ENCODE data around the gene UBQLN1.
"Not testable (repeated sequence)": the region's sequence is repeated elsewhere in the genome, so short reads cannot be mapped to it uniquely, and the experiment has no call there.

UBQLN1 gene

DNA sequence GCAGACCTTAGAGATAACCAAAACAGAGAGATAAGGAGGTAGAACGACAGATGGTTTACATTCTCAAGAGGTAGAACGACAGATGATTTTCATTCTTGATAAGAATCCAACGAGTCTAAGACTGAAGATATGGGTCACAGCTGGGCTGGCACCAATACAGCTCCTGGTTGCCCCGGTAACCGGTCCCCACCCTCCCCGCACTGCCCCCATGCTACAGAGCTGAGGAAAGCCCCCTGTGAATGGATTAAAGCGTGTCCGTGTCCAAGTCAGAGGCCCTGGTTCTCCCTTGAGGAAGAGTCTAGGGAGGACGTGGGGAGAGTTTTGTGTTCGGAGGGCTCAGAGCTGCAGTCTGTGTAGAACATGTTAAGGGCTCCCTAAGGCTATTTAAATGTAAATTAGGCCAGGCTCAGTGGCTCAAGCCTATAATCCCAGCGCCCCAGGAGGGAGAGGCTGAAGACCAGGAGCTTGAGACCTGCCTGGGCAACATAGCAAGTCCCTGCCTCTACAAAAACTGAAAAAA lies 76.8 kb downstream of the UBQLN1 start:
- Histone ChIP-seq H3K4me1 (ENCODE audit: control insufficient read depth, insufficient read depth, low read length) (no peaks in the 10 kb centered on the region), H3K9me3 (ENCODE audit: control insufficient read depth, low read length) (no peaks in the 10 kb centered on the region), H3K36me3 (ENCODE audit: control insufficient read depth, insufficient read depth, low read length, severe bottlenecking) (peaks cover 11% of the 10 kb centered on the region), H3K4me3 (ENCODE audit: low read length) (no peak overlapping the region), H3K27me3 (replicated peaks; ENCODE audit: control insufficient read depth, insufficient read depth, low read length) (no peaks in the 10 kb centered on the region), H3K9ac (ENCODE audit: low read length) (no peak overlapping the region)
- DNase-seq (ENCODE audit: low read depth) = no peak

DNA sequence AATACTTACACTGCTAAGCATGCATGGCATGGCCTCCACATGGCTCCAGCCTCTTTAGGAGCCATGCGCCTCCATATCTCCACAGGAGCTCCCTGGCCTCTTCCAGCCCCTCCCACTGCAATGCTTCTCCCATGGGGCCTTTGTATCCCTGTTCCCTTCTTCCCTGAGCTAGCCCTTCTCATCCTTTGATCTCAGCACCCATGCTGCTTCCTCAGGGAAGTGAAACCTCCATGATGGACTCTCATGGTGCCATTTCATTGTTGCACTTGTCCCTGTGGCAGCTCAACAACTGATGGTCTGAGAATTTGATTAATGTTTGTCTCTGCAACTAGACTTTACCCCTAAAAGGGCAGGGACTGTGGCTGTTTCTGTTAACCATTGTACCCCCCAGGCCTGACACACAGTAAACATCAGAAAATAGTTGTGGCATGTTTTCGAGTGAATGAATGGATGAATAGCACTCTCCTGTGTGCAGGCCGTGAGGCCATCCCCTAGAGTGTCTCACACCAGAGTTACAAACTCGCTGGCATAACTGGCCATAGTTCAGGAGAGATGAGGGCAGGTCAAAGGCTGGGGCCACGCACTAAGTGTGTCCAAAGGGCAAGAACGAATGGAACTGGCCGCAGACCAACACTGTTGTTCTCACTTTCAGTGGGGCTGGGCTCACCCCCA lies 78.2 kb downstream of the UBQLN1 start:
- Histone ChIP-seq H3K4me3 (ENCODE audit: low read length) (no peak overlapping the region), H3K4me1 (ENCODE audit: control insufficient read depth, insufficient read depth, low read length) (no peaks in the 10 kb centered on the region), H3K9me3 (ENCODE audit: control insufficient read depth, low read length) (no peaks in the 10 kb centered on the region), H3K27me3 (replicated peaks; ENCODE audit: control insufficient read depth, insufficient read depth, low read length) (no peaks in the 10 kb centered on the region), H3K9ac (ENCODE audit: low read length) (no peak overlapping the region), H3K36me3 (ENCODE audit: control insufficient read depth, insufficient read depth, low read length, severe bottlenecking) (peaks cover 11% of the 10 kb centered on the region)
- DNase-seq (ENCODE audit: low read depth) = no peak

DNA sequence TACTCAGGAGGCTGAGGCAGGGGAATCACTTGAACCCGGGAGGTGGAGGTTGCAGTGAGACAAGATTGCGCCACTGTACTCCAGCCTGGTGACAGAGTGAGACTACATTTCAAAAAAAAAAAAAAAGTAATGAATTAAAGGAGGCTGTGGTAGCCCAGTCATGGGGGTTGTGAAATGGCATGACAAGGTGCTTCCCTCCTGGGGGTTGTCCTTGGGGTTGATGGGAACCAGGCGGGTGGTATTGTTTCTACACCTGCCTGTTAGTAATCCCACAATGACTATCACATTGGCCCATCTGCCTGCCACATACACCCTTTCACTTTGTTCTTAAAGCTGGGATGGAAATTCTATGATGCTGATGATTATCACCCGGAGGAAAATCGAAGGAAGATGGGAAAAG lies 79.2 kb downstream of the UBQLN1 start:
- no peak overlapping the region for H3K4me3 ChIP-seq (ENCODE audit: low read length)
- H3K9me3 ChIP-seq (ENCODE audit: control insufficient read depth, low read length) = no peaks in the 10 kb centered on the region
- peaks cover 11% of the 10 kb centered on the region for H3K36me3 ChIP-seq (ENCODE audit: control insufficient read depth, insufficient read depth, low read length, severe bottlenecking)
- no peak overlapping the region for H3K9ac ChIP-seq (ENCODE audit: low read length)
- DNase-seq (ENCODE audit: low read depth) = no peak
- peaks cover 4% of the 10 kb centered on the region for H3K4me1 ChIP-seq (ENCODE audit: control insufficient read depth, insufficient read depth, low read length)
- no peaks in the 10 kb centered on the region for H3K27me3 ChIP-seq (replicated peaks; ENCODE audit: control insufficient read depth, insufficient read depth, low read length)

DNA sequence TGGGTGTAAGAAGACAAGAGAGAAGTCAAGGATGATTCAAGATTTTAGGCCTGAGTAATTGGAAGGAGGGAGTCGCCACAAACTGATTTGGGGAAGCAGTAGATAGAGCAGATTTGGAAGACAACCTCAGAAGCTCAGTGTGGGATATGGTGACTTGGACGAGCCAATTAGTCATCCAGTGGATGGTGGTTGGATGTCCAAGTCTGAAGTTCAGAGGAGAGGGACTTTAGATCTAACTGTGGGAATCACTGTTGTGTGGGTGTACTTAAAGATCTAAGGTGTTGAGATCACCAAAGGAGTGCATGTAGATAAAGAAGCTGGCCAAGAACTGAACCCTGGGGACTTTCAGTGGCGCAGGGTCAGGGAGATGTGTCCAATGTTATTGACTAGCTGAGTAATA lies 82.6 kb downstream of the UBQLN1 start:
- DNase-seq (ENCODE audit: low read depth) = no peak
- H3K4me3 ChIP-seq (ENCODE audit: low read length) = no peak overlapping the region

DNA sequence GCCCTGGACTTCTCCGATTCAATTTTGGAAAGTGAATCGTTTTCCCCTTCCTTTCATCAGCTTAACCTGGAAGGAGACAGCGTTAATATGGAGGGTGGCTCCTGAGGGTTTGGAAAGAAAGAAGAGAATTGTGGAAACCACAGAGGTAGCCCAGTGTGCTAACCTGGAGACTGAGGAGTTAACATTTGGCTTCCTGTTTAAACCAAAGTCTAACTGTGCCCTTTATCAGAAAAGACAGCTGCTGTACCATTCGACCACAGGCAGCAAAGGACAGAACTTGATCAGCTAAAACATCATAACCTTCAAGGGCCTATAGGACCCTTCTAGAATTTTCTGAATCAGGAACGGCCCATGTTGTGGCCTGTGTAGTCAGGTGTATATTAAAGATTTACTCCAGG lies 84.1 kb downstream of the UBQLN1 start:
- H3K36me3 ChIP-seq (ENCODE audit: control insufficient read depth, insufficient read depth, low read length, severe bottlenecking) = peaks cover 11% of the 10 kb centered on the region
- H3K4me3 ChIP-seq (ENCODE audit: low read length) = peak overlapping the region; percentile 87
- peaks cover 4% of the 10 kb centered on the region for H3K4me1 ChIP-seq (ENCODE audit: control insufficient read depth, insufficient read depth, low read length)
- H3K9me3 ChIP-seq (ENCODE audit: control insufficient read depth, low read length) = no peaks in the 10 kb centered on the region
- DNase-seq (ENCODE audit: low read depth) = no peak
- H3K27me3 ChIP-seq (replicated peaks; ENCODE audit: control insufficient read depth, insufficient read depth, low read length) = peaks cover 4% of the 10 kb centered on the region
- peak overlapping the region; percentile 89 for H3K9ac ChIP-seq (ENCODE audit: low read length)

More for the DNA sequence above, 82.6 kb downstream of the UBQLN1 start:
- no peaks in the 10 kb centered on the region for H3K9me3 ChIP-seq (ENCODE audit: control insufficient read depth, low read length)
- H3K9ac ChIP-seq (ENCODE audit: low read length) = no peak overlapping the region
- H3K4me1 ChIP-seq (ENCODE audit: control insufficient read depth, insufficient read depth, low read length) = peaks cover 4% of the 10 kb centered on the region
- H3K27me3 ChIP-seq (replicated peaks; ENCODE audit: control insufficient read depth, insufficient read depth, low read length) = peaks cover 4% of the 10 kb centered on the region
- peaks cover 11% of the 10 kb centered on the region for H3K36me3 ChIP-seq (ENCODE audit: control insufficient read depth, insufficient read depth, low read length, severe bottlenecking)

DNA sequence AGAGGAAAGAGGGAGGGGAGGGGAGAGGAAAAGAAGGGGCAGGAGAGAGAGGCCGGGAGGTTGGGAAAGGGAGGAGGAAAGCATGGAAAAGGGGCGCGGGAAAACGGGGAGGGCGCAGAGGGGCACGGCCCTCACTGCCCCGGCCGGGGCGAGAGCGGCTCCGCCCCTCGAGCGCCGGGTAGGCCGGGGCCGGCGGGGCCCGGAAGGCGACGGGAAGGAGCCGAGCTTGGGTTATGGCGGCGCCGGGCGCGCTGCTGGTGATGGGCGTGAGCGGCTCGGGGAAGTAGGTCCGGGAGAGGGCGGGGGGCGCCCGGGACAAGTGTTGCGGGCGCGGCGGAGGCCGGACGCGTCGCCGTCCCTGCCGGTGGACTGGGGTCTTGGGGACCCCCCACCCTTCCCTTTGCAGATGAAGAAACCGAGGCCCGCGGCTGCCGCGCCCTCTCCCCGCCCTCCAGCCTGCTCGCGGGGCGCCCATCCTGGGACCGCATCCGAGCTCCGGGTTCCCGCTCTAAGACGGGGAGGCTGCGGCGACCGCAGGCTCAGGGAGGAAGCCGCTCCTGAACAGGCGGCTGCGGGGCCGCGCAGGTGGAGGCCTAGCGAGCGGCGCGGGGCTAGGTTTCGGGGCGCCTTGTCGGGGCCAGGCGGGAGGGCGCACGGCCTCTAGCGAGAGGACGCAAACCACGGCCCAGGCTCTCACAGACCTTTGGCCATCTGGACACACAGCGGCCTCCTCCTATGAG lies 84.6 kb downstream of the UBQLN1 start, which contains the start of gene IDNK:
Gene IDNK, plus strand, starts transcription at position 205 of the 740 bp plus-strand sequence. Its CDS starts 29 bp downstream, at position 234.
- peak within 1 kb of the TSS; percentile 89 for H3K9ac ChIP-seq (ENCODE audit: low read length)
- H3K27me3 ChIP-seq (replicated peaks; ENCODE audit: control insufficient read depth, insufficient read depth, low read length) = peaks cover 4% of the 10 kb centered on the region
- no peaks in the 10 kb centered on the region for H3K9me3 ChIP-seq (ENCODE audit: control insufficient read depth, low read length)
- H3K4me3 ChIP-seq (ENCODE audit: low read length) = peak within 1 kb of the TSS; percentile 87
- DNase-seq (ENCODE audit: low read depth) = peak; percentile 82
- peaks cover 4% of the 10 kb centered on the region for H3K4me1 ChIP-seq (ENCODE audit: control insufficient read depth, insufficient read depth, low read length)
- H3K36me3 ChIP-seq (ENCODE audit: control insufficient read depth, insufficient read depth, low read length, severe bottlenecking) = peaks cover 11% of the 10 kb centered on the region

DNA sequence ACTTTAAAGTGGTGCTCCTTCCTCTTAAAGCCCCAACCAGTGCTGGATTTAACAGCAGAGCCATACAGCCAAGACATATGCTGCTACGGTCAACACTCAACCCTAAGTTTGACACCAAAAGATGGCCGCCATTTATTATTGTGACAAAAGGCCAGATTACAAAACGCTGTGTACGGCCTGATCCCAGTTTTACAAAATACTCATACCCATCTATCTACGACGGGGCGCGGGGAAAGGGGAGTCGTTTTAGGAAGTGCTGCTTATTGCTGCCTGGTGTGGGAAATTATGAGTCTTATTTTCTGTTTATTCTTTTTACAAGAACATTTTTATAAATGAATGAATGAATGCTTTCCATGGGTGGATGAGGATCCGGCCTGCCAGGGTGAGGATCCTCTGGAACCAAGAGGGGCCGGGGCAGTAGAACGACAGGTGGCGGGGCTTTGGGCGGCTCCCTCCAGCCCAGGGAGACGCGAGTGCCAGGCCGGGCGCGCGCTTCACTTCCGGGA lies 85.3 kb downstream of the UBQLN1 start:
- peak overlapping the region; percentile 89 for H3K9ac ChIP-seq (ENCODE audit: low read length)
- H3K4me3 ChIP-seq (ENCODE audit: low read length) = peak overlapping the region; percentile 87
- no peak for DNase-seq (ENCODE audit: low read depth)
- H3K4me1 ChIP-seq (ENCODE audit: control insufficient read depth, insufficient read depth, low read length) = peaks cover 4% of the 10 kb centered on the region
- peaks cover 4% of the 10 kb centered on the region for H3K27me3 ChIP-seq (replicated peaks; ENCODE audit: control insufficient read depth, insufficient read depth, low read length)
- H3K36me3 ChIP-seq (ENCODE audit: control insufficient read depth, insufficient read depth, low read length, severe bottlenecking) = peaks cover 10% of the 10 kb centered on the region
- H3K9me3 ChIP-seq (ENCODE audit: control insufficient read depth, low read length) = no peaks in the 10 kb centered on the region

DNA sequence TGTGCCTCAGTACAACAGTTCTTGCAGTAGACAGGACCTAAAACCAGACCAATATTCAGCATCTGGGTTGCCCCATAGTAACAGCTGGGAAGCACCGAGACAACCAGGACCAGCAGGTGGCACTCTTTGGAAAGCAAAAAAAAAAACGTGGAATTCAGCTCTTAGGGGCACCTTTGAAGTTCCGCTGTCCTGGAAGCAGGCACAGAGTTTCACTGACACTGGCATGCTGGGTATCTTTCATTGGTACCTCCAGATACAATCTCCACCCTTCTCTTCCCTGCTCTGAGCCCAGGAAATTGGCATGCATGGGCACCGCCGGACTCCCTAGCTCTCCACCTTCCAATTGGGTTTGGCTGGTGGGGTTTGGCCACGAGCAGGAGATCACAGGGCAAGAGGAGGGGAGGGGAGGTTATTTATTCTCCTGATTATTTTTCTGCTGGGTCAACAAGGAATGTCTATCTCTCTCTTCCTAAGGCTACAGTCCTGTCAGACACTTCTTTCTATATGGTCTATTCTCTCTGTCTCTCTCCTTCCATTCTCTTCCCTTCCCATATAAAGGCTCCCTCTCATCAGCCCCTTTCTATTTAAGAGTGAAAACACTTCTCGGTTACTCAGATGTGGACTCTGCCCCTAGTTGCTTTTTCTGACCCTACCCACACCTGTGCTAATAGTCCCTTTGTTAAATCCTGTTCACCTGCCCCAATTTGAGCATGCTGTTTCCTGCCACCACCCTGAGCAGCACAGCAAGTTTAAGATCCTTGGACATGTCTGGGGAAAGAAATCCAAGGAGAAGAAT lies 86.7 kb downstream of the UBQLN1 start:
- no peaks in the 10 kb centered on the region for H3K36me3 ChIP-seq (ENCODE audit: control insufficient read depth, insufficient read depth, low read length, severe bottlenecking)
- H3K4me3 ChIP-seq (ENCODE audit: low read length) = no peak overlapping the region
- DNase-seq (ENCODE audit: low read depth) = peak; percentile 74
- peaks cover 4% of the 10 kb centered on the region for H3K4me1 ChIP-seq (ENCODE audit: control insufficient read depth, insufficient read depth, low read length)
- H3K9ac ChIP-seq (ENCODE audit: low read length) = no peak overlapping the region
- no peaks in the 10 kb centered on the region for H3K9me3 ChIP-seq (ENCODE audit: control insufficient read depth, low read length)
- H3K27me3 ChIP-seq (replicated peaks; ENCODE audit: control insufficient read depth, insufficient read depth, low read length) = peaks cover 4% of the 10 kb centered on the region

DNA sequence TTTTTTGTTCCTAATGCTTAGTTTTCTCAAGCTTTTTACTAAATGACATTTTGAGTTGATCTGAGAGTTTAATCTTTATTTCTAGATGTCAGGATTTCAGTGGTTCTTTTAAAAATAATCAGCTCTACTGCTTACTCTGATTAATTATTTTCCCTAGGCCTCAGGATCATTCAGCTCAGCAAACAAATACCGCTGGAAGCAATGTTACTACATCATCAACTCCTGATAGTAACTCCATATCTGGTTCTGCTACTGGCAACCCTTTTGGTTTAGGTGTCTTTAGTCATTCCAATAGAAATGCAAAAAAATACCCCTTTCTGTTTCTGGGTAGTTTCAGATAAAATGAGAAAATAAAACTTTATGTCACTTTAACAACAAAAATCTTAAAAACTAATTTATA lies 90.5 kb downstream of the UBQLN1 start:
- no peak for DNase-seq (ENCODE audit: low read depth)
- H3K9ac ChIP-seq (ENCODE audit: low read length) = no peak overlapping the region
- H3K27me3 ChIP-seq (replicated peaks; ENCODE audit: control insufficient read depth, insufficient read depth, low read length) = peaks cover 4% of the 10 kb centered on the region
- H3K4me3 ChIP-seq (ENCODE audit: low read length) = no peak overlapping the region
- no peaks in the 10 kb centered on the region for H3K36me3 ChIP-seq (ENCODE audit: control insufficient read depth, insufficient read depth, low read length, severe bottlenecking)
- H3K4me1 ChIP-seq (ENCODE audit: control insufficient read depth, insufficient read depth, low read length) = no peaks in the 10 kb centered on the region
- no peaks in the 10 kb centered on the region for H3K9me3 ChIP-seq (ENCODE audit: control insufficient read depth, low read length)

DNA sequence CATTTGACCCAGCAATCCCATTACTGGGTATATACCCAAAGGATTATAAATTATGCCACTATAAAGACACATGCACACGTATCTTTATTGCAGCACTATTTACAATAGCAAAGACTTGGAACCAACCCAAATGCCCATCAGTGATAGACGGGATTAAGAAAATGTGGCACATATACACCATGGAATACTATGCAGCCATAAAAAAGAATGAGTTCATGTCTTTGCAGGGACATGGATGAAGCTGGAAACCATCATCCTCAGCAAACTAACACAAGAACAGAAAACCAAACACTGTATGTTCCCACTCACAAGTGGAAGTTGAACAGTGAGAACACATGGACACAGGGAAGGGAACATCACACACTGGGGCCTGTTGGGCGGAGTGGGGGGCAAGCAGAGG lies 94.5 kb downstream of the UBQLN1 start:
- DNase-seq (ENCODE audit: low read depth); H3K27me3 ChIP-seq (replicated peaks; ENCODE audit: control insufficient read depth, insufficient read depth, low read length); H3K9me3 ChIP-seq (ENCODE audit: control insufficient read depth, low read length); H3K4me3 ChIP-seq (ENCODE audit: low read length); H3K36me3 ChIP-seq (ENCODE audit: control insufficient read depth, insufficient read depth, low read length, severe bottlenecking); H3K9ac ChIP-seq (ENCODE audit: low read length); H3K4me1 ChIP-seq (ENCODE audit: control insufficient read depth, insufficient read depth, low read length): not testable (repeated sequence)
